ENCODE results near the gene EXT2. TPM values are rescaled to one million over a fixed set of nuclear protein-coding genes. Genes with fewer than 3 reads are reported as not detected.

Gene EXT2
- total RNA-seq, 1 experiment from 2014 or later = 39.1 TPM

DNA sequence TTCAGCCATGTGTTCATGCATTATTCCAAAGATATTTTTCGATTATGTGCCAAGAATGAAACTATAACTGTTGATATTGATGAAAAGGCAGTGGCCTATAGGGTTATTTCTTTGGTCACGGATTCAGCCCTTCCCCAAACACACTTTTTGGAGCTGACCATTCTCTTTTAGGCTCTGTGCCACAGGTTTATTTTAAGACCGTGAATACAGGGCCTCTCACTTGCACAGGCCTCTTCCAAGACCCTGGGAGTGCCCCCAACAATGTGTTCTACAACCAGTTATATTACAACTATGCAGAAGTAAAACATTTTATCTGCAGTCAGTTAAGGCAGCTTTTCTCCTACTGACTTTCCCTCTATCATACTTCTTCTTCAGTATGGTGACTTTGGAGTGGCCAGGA, 109.9 kb downstream of the EXT2 start:
- H3K36me3 Mint-ChIP-seq = peaks cover 4% of the 10 kb centered on the region; the same call in 1 of the 2 replicates
- no peaks in the 10 kb centered on the region for H3K27me3 Mint-ChIP-seq (ENCODE audit: low read depth)
- DNase-seq (ENCODE audit: low spot score) (no peak), ATAC-seq (no peak)
- H3K4me1 Mint-ChIP-seq = peaks cover 23% of the 10 kb centered on the region
- TF ChIP-seq TEAD4 (CRISPR knock-in tag; IDR thresholded peaks at IDR 0.05) (no peak), IRF1 (CRISPR knock-in tag; IDR thresholded peaks at IDR 0.05) (no peak), JUN (CRISPR knock-in tag; IDR thresholded peaks at IDR 0.05) (no peak)
- H3K4me3 Mint-ChIP-seq = no peak overlapping the region
- ChIA-PET POLR2A (no interaction called here), CTCF (no interaction called here)
- H3K9me3 Mint-ChIP-seq = no peaks in the 10 kb centered on the region
- no peak overlapping the region for H3K27ac Mint-ChIP-seq

DNA sequence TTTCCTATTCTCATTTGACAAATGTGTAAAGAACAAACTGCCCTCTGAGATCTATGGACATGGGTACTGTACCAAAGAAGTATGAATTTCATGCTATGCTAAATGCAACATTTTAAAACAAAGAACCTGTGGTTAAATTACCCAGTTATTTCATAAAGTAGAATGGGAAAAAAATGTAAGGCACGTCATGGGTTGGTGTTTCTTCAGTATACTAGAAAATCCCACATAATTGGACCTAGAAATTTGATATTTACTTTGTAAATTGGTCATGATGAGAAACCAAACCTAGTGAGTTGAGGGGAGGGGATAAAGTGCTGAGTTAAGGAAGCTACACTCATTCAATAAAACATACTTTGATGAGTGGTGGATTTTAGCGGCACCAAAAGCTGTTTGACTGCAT, 110.4 kb downstream of the EXT2 start:
- no peaks in the 10 kb centered on the region for H3K27me3 Mint-ChIP-seq (ENCODE audit: low read depth)
- H3K27ac Mint-ChIP-seq = no peak overlapping the region
- no peak for TF ChIP-seq EMX1 (CRISPR knock-in tag; IDR thresholded peaks at IDR 0.05)
- no peak for TF ChIP-seq ATF6 (CRISPR knock-in tag; IDR thresholded peaks at IDR 0.05)
- TF ChIP-seq, protein P1, sequence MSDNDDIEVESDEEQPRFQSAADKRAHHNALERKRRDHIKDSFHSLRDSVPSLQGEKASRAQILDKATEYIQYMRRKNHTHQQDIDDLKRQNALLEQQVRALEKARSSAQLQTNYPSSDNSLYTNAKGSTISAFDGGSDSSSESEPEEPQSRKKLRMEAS (CRISPR knock-in tag; IDR thresholded peaks at IDR 0.05) = no peak
- no peak for TF ChIP-seq MXD4 (CRISPR knock-in tag; IDR thresholded peaks at IDR 0.05; ENCODE audit: borderline replicate concordance)
- TF ChIP-seq HMGXB4 (CRISPR knock-in tag; IDR thresholded peaks at IDR 0.05) = no peak
- TF ChIP-seq, protein P2, sequence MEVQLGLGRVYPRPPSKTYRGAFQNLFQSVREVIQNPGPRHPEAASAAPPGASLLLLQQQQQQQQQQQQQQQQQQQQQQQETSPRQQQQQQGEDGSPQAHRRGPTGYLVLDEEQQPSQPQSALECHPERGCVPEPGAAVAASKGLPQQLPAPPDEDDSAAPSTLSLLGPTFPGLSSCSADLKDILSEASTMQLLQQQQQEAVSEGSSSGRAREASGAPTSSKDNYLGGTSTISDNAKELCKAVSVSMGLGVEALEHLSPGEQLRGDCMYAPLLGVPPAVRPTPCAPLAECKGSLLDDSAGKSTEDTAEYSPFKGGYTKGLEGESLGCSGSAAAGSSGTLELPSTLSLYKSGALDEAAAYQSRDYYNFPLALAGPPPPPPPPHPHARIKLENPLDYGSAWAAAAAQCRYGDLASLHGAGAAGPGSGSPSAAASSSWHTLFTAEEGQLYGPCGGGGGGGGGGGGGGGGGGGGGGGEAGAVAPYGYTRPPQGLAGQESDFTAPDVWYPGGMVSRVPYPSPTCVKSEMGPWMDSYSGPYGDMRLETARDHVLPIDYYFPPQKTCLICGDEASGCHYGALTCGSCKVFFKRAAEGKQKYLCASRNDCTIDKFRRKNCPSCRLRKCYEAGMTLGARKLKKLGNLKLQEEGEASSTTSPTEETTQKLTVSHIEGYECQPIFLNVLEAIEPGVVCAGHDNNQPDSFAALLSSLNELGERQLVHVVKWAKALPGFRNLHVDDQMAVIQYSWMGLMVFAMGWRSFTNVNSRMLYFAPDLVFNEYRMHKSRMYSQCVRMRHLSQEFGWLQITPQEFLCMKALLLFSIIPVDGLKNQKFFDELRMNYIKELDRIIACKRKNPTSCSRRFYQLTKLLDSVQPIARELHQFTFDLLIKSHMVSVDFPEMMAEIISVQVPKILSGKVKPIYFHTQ (CRISPR knock-in tag; IDR thresholded peaks at IDR 0.05) = no peak
- no peak for TF ChIP-seq ELF4 (CRISPR knock-in tag; IDR thresholded peaks at IDR 0.05; ENCODE audit: low read depth)
- no peak for TF ChIP-seq ZNF263 (CRISPR knock-in tag; IDR thresholded peaks at IDR 0.05; ENCODE audit: low read depth)
- TF ChIP-seq CREB1 (CRISPR knock-in tag; IDR thresholded peaks at IDR 0.05) = no peak
- TF ChIP-seq RELA (CRISPR knock-in tag; IDR thresholded peaks at IDR 0.05; ENCODE audit: borderline replicate concordance) = no peak
- no peak for TF ChIP-seq ZNF219 (CRISPR knock-in tag; IDR thresholded peaks at IDR 0.05; ENCODE audit: borderline replicate concordance)
- no peak for TF ChIP-seq ZBTB43 (CRISPR knock-in tag; IDR thresholded peaks at IDR 0.05)
- TF ChIP-seq KAT7 (CRISPR knock-in tag; IDR thresholded peaks at IDR 0.05; ENCODE audit: borderline replicate concordance) = no peak
- H3K4me1 Mint-ChIP-seq = peaks cover 19% of the 10 kb centered on the region
- DNase-seq (ENCODE audit: low spot score) (no peak), ATAC-seq (no peak)
- ChIA-PET CTCF (no interaction called here), POLR2A (no interaction called here)
- peaks cover 4% of the 10 kb centered on the region; the same call in 1 of the 2 replicates for H3K36me3 Mint-ChIP-seq
- H3K4me3 Mint-ChIP-seq = no peak overlapping the region
- H3K9me3 Mint-ChIP-seq = no peaks in the 10 kb centered on the region

Measured in WTC11 (cell line).